K562 (cell line): Measurements from ENCODE around the gene GLRA1.

ENCODE experiments used
- BHLHE40 ChIP-seq: IDR thresholded peaks from 2 replicates; pipeline ENCODE4 v1.6.1; 2011; ENCODE audit warnings: low read length, improper control_type of control experiment
- ZBED1 ChIP-seq: IDR thresholded peaks from 2 replicates; pipeline ENCODE4 v1.6.1; 2014

DNA sequence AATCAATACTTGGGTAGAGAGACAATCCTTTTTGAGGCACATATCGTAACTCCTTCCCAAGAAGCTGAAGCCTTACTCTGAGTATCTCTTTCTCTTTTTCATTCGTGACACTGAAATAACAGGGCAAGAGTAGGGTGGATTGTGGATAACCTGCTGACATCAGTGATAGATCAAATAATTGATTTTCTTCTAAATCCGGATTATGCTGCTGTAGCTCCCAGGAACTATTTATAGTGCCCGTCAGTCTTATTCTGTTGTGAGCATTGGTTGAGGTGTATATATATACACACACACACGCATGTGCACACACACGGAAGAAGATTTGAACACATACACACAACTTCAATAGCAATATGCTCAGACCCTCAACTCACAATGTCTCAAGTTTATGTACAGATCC lies 43.2 kb upstream of the GLRA1 start:
- TF ChIP-seq ZBED1 (no peak), BHLHE40 (no peak)
